HG02623 (cell line): ENCODE data around the gene MCOLN2.
"Not testable (repeated sequence)": the region's sequence is repeated elsewhere in the genome, so short reads cannot be mapped to it uniquely, and the experiment has no call there.

ENCODE experiments used
- ATAC-seq: cut with Tn5 transposase; IDR thresholded peaks from one replicate; pipeline ENCODE4 v1.9.1; 2021; ENCODE audit warnings: moderate library complexity; ENCODE audit not compliant: unreplicated experiment

The MCOLN2 gene

DNA sequence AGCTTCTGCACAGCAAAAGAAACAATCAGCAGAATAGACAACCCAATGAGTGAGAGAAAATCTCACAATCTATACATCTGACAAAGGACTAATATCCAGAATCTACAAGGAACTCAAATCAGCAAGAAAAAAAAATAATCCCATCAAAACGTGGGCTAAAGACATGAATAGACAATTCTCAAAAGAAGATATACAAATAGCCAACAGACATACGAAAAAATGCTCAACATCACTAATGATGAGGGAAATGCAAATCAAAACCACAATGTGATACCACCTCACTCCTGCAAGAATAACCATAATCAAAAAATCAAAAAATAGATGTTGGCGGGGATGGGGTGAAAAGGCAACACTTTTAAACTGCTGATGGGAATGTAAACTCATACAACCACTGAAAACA, 10.4 kb downstream of the MCOLN2 start:
- ATAC-seq, result not testable (repeated sequence)

DNA sequence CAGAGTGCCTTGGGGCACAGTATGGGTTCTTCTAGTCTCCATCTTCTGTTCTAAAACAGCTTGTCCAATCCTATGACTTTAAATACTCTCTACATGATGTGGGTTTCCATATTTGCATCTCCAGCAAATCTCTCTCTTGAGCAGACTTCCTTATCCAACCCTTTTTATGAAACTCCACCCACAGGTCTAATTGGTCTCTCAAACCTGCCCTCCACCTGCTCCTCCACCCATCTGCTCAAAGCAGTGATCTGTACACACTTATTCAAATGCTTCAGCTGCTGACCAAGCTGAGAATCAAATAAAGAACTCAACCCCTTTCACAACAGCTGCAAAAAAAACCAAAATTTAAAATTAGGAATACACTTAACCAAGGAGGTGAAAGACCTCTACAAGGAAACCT, 11.5 kb downstream of the MCOLN2 start:
- ATAC-seq, result peak; percentile 41

DNA sequence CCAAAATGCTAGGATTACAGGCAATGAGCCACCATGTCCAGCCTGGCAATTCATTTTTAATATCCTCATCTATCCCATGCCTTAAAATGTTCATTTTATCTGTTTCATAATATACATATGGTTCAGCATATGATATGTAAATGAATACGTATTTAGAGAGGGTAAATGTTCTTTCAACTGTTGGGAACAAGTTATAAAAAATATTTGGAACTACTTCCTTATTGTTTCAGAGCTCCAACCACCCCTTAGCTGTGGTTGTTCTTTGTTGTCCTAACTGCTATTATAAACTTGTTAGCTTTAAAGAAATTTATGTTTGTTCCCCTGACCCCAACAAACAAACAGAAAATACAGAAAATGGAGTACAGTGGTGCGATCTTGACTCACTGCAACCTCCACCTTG, 14.5 kb downstream of the MCOLN2 start:
- no peak for ATAC-seq

DNA sequence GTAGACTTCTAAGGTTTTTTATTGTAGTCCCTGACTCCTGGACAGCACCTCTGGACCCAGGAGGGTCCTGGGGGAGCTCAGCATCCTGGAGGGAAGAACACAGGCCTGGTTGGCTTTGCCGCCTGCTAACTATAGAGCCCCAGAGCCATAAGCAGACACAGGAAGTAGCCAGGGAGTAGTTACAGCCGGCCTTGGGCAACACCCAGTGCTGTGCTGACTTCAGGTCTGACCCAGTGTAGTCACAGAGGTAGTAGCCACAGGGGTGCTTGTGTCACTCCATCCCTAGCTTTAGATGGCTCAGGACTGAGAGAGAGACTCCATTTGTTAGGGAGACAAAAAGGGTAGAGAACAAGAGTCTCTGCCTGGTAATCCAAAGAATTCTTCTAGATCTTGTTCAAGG, 21.9 kb downstream of the MCOLN2 start:
- ATAC-seq, result peak; percentile 29

DNA sequence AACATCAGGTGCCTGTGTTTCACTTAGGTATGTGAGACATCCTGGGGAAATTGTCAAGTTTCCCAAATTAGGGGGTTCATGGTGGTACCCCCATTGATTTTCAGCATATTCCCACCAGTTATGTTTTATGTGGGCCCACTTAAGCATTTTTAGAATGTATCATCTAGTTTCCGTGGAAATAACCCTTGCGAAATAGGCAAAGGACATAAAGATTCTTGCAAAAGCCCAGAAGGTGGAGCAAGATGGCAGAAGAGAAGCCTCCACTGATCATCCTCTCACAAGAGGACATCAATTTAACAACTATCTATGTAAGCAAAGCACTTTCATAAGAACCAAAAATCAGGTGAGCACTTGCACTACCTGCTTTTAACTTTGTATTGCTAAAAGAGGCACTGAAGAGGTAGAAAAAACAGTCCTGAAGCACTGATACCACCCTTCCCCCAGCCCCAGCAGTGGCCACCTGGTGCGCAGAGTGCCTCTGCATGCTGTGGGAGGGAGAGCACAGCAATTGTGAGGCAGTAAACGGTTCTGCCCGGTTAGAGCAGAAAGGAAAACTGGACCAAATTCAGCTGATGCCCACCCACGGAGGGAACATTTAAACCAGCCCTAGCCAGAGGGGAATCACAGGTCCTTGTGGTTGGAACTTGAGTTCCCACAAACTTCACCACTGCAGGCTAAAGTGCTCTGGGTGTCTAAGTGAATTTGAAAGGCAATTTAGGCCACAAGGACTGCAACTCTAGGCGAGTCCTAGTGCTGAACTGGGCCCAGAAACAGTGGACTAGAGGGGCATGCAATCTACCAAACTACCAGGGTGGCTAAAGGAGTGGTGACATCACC, 23.2 kb downstream of the MCOLN2 start:
- ATAC-seq, result peak; percentile 54

DNA sequence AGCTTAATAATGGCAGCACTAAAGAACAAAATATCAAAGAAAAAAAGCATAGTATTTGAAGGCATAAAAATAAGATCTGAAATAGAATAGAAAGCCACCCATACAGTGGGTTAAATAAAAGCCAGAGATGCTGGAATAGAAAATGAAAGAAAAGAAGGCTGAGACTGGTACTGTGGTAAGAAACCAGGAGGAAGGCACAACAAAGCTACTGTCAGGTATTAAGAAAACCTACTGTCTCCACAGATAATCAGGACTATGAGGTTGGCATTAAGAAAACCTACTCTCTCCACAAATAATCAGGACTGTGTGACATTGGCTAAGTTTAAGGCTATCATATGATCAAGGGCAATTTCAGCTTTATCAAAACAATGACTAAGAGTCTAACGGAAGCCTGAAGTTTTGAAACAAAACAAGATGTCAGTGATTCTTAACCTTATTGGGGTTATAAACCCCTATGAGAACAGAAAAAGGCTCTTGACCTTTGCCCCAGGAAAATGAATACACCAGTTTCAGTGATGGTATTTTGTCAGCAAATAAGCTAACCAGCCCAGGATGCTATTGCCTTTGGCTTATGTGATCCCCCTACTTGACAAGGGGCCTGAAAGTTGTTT, 24.4 kb downstream of the MCOLN2 start:
- ATAC-seq, result peak; percentile 31

DNA sequence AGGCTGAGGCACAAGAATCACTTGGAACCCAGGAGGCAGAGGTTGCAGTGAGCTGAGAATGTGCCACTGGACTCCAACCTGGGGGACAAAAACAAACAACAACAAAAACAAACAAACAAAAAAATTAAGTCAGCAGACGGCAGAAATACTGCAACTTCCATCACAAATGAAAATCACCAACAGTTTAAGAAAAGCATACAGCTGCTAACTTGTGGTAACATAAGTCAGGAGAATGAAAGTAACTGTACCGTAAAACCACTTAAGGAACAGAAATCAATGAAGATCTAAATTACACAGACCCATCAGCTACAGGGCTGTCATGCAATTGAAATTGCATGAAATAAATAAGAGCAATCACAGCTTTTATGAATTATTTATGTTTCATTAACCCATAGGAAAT, 25.0 kb downstream of the MCOLN2 start:
- peak; percentile 21 for ATAC-seq

DNA sequence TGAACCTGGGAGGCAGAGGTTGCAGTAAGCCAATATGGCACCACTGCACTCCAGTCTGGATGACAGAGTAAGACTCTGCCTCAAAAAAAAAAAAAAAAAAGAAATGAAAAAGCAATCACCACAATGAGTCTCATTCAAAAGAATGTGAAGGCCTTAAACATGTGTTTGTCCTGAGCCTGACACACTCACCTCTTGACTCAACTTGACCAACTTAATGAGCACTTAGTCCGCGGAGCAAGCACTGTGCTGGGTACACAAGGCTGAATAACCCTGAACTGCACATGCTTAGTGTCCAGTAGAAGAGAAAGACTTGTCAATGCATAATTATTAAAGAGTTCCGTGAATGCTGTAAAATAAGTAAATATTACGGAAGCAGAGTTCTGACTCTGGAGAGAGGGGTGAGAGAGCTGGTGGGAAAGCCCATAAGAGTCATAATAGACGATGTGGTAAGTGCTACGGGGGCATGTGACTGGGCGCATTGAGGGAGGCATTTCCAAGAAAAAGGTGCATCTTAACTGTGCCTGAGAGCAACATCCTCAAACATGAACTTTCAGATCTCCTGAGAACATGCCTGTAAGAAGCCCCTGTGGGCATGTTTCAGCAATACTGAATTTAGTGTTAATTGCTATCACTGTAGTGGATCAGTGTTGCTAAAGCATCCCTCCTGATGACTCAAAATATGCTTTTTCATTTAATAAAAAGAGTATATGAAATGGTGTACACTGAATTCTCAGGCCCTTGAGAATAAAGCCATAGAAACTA, 27.2 kb downstream of the MCOLN2 start:
- ATAC-seq, result peak; percentile 34

DNA sequence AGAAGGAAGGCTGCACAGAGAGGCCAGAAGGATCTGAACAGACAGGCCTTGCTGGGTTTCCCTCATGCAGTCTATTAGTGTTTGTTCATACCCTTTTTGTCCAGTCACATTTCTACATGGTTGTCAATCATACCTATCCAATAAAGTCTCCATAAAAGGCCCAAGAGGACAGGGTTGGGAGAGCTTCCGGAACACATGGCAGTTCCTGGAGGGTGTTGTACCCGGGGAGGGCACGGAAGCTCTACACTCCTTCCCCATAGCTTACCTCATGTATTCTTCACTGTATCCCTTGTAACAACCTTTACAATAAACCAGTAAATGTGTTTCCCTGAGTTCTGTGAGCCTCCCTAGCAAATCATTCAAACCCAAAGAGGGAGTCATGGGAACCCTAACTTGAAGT, 28.0 kb downstream of the MCOLN2 start:
- no peak for ATAC-seq

DNA sequence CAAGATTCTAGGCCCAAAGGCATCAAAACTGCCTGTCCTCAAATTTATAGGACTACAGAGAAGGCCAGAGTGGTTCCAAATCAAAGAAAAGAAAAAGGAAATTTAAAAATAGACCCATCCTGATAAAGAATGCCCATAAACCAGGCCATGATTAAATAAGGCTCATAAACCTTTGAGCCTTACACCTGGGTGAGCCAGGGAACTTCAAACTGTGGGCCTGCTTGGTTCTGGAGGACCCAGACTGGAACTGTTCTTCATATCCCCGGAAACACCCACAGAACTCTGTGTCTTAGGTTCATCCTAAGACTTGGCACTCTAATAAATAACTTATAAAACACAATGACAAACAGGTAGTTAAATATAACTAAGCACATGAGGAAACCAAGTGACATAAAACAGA, 28.8 kb downstream of the MCOLN2 start:
- no peak for ATAC-seq

DNA sequence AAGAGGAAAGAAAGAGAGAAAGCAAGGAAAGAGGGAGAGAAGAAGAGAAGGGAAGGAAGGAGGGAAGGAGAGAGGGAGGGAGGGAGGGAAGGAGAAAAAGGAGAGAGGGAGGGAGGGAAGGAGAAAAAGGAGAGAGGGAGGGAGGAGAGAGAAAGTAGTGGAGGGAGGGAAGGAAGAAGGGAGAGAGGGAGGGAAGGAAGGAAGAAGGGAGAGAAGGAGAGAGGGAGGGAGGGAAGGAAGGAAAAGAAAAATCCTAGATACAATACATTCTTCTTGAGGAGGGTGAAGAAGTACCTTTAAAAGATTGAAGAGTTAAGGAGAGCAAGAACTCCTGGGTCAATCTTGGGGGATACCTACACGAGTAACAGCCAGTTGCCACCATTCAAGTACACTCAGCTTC, 29.2 kb downstream of the MCOLN2 start:
- ATAC-seq, result no peak

DNA sequence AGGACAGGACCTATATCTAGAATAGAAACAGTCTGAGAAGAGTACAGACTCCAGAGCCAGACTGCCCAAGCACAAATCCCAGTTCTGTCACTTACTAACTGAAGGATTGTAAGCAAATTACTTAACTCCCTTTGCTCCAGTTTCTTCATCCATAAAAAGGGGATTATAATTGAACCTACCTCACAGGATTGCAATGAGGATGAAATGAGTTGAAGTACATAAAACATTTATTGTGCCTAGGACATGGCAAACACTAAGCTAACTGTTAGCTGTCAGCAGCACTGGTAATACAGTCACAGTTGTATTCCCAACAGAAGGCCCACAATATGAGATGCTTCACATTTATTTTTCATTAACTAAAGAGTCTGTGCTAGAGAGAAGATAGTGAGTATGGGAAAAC, 33.9 kb downstream of the MCOLN2 start:
- ATAC-seq, result no peak

DNA sequence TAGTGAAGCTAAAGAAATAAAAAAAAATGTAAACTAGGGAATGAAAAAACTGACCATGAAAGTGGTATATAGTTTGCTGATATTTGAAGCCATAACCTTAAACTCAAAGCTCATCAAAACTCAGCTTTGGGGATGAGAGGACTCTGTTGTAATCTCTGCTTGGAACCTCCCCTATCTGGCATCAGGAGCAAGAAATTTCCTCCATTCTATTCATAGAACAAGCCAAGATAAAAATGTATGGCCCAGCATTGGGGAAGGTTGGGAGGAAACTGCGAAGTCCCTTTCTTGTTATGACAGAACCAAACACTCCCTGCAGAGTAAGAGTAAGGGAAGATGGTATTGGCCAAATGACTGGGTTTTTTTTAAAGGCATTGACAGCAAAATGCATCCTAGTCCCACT, 35.6 kb downstream of the MCOLN2 start:
- no peak for ATAC-seq

DNA sequence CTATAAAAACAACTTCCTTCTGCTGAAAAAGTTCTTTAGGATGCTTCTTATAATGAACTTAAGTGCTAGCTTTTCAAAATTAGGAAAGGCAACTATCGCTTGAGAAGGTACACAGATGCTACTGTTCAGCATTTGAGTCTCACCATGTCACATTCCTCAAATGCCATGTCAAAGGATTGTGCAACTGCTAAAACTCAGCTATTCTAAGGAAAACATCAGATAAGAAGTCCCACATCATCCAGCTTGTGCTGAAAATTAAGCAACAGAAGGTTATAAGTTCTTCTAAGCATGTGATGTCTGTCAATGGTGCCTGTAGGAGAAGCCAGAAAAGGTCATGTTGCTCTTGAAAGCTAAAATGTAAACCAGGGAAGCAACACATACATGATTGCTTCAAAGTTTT, 36.5 kb downstream of the MCOLN2 start:
- no peak for ATAC-seq

DNA sequence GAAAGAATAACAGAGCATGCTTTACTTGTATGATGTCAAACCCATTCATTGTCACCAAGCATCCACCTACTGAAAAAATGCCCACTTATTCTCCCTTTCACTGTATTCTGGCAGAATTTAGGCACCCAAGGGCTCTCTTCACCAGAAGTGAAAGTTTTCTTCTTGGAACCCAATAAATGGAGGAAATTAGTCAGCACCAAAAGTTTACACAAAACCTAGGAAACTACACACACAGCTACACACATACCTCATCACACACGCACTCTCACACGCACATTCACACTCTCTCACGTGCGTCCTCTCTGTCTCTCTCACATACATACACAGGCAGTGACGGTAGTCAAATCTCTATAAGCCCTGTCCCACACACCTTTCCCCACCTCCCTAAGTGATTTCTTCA, 37.6 kb downstream of the MCOLN2 start:
- peak; percentile 81 for ATAC-seq

DNA sequence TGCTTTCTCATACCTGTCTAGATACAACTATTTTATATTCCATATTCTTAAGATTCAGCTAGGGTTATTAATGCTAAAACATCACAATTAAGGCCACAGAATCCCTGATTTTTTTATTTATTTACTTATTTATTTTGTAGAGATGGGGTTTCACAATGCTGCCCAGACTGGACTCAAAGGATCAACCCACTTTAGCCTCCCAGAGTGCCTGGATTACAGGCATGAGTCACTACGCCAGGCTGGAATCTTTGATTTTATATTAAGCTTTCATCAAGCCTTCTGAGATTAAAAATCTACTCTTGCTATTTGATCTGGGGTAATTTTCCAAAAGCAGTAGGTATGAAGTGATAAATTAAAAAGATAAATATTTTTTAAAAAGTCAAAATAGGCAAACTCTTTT, 38.9 kb downstream of the MCOLN2 start:
- no peak for ATAC-seq

DNA sequence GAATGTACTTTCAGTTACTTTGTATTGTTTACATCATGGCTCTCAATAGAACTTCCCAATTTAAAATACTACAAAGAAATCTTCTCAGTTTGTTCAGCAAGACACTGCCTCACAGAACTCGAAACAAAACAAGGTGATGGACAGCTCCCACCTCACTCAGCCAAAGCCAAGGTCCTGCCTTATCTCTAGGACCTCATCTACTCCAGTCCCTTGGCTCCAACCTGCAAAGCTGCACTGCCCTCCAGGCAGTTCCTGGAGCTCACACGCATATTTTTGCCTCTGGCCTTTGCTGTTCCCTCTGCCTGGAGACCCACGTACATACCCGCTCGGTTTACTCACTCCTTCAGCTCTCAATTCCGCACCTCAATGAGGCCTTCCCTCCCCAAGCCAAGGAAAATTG, 40.3 kb downstream of the MCOLN2 start:
- no peak for ATAC-seq

DNA sequence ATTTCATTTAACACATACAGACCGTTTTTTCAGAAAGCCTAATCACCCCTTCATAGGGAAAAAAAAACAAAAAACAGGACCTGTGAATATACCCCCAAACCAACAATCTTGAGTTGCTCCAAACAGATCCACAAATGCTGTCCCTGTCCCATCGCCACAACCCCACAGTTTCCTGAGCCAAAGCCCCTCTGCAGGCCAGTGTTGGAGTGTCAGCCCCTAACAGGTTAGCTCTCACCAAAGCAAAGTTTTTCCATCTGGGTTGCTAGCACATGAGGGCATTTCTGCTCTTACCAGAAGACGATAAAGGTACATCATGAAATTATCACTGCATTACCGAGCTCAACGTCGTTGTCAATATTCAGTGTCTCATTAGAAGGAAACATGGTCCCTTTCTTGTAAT, 40.8 kb downstream of the MCOLN2 start:
- ATAC-seq, result no peak

DNA sequence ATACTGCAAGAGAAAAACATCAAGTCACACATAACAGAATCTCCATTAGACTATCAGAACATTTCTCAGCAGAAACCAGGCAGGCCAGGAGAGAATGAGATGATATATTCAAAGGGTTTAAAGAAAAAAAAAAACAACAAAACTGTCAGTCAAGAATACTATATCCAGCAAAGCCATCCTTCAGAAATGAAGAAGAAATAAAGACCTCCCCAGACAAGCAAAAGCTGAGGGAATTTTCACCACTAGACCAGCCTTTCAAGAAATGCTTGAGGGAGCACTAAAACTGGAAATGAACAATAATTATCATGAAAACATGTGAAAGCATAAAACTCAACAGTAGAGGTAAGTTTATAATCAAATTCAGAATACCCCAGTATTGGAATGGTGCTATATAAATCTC, 47.2 kb downstream of the MCOLN2 start:
- ATAC-seq, result no peak

DNA sequence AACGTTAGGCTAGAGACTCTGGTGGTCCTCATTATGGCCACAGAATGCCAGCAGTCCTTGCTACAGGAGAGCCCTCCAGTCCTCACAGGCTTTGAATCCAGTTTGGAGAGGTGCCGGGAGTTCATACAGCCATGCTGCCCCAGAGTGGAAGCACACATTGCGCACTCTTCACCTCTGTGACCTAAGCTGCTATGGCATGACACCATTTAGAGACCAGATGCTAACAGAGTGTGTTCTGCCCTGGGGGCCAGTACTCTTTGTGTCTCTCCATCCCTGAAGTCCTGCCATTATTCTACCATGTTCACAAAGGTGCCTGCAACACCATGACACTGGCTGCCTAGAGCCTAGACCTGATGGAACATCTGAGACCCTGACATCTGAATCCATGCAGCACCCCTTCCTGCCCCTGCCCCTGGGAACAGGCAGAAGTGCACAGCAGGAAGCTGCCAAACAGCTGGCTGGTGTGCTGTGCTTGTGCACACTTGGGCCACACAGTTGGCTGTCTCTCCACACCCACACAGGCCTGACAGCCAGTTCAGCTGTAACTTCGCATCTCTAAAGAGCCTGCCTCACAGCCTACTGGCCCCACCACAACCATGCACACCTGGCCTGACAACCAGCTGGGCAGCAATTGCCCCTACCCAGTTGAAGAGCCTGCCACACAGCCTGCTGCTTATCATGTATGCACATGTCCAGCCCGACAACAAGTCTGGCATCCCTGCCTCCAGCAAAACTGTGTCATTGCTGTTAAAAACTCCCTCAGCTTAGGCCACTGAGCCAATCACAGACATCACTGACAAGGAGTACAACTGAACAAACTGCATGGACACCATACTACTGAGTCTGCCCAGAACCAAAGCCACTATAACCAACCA, 49.1 kb downstream of the MCOLN2 start:
- ATAC-seq, result no peak

DNA sequence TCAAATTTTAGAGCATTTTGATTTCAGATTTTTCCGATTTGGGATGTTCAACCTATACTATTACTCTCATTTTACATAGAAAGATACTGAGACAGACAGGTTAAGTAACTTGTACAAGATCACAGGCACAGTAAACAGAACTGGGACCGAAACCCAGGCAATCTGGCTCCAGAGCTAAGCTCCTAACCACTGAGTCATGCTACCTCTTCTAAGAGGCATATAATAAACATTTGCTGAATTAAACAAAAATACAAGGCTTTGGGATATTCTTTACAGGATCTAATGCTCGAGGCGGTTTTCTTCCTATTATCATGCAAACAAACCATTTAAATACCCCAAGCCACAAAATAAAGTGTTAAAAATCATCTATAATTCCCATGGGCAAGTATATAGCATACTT, 50.3 kb downstream of the MCOLN2 start:
- ATAC-seq, result no peak
